HG03097 (cell line): ENCODE measurements around the gene PLEKHA7.
A peak's percentile ranks its signal among the peaks of the same experiment; 100 is the strongest.
"Not testable (repeated sequence)": the region's sequence is repeated elsewhere in the genome, so short reads cannot be mapped to it uniquely, and the experiment has no call there.

Source experiments
- ATAC-seq: cut with Tn5 transposase; IDR thresholded peaks from one replicate; pipeline ENCODE4 v1.9.1; 2021; ENCODE audit not compliant: unreplicated experiment, low FRiP score

Gene PLEKHA7

DNA sequence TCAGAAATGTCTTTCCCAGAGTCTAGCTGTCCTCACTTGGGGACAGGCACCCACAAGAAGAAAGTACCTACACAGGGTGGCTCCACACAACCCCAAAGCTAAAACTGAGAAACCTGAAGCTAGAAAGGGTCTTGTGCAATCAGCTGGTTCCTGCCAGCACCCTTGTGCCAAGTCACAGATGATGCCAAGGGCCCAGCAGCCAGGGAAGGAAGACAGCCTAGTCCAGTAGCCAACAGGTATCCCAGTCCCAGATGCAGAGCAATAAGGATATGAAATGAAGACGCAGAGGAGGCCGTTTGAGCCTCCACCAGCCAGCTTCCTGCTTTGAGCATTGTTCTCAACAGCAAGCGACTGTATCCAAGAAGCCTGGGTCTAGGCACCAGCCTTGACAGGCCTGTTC, 6.1 kb downstream of the PLEKHA7 start:
- no peak for ATAC-seq

DNA sequence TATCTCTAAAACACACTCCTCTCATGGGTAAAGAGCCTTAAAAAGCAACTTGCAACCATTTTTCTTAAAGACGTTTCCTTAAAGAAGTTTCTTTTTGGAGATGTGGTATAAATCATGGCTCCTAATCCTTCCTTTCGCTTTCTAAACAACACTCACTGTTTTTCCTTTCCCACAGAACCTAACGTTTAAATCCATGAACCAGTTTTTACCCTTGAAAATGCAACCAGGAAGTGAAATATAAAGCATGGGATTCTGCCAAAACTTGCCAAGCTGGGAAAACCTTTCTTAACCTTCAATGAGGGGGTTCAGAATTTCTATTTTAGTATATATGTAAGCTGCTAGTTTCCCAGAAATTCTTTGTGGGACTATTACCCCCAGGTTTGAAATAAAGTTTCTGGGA, 8.6 kb downstream of the PLEKHA7 start:
- no peak for ATAC-seq

DNA sequence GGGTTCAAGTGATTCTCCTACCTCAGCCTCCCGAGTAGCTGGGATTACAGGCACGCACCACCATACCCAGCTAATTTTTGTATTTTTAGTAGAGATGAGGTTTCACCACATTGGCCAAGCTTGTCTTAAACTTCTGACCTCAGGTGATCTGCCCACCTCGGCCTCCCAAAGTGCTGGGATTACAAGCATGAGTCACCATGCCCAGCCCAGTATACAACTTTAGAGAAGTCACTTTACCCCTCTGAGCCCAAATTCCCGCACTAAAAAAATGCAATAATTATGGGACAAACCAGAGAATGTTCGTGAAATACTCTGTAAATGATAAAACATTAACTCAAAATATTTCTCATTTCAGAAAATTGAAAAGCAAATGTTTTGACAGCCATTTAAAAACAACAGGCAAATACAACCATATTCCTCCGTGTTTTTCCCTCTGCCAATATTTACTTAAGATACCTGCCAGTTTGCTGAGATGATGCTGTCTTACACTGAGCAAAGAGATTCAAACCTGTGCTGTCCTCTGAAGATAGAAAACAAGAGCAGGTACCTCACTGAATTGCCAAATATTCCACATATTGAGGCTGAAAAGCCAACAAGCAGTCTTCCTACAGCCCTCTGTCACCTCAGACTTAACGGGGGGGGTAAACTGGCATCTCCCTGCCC, 9.6 kb downstream of the PLEKHA7 start:
- no peak for ATAC-seq

DNA sequence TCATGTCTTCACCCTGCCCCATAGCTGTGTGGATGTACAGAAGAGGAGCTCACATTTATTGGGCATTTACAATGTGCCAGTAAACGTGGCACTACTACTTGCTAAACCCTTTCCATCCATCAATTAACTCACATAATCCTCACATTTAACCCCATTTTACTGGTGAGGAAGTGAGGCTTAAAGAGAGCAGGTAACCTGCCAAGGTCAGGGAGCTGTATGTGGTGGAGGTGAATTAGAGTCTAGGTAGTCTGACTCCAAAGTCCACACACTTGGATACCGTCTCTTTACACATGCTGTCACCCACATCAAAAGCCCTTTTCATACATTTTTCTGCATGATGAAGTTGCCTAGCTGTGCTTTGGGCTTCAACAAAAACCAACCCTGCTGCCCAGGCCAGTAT, 10.8 kb downstream of the PLEKHA7 start:
- ATAC-seq = no peak

DNA sequence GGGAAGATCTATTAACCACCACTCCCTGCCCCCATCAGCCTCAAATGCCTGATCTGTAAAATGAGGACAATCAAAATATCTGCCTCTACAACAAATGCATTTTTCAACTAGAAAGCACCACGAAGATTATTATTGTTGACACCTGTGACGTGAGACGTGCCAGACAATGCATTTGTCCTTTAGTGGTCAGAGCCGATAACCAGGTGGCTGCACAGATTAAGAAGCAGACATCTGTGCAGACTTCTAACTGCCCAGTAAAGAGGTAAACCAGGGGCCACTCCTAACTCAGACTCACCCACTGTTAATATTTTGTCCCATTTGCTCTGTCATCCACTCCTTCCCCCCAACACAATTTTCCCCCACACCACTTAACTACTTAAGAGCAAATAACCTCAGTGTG, 11.7 kb downstream of the PLEKHA7 start:
- no peak for ATAC-seq

DNA sequence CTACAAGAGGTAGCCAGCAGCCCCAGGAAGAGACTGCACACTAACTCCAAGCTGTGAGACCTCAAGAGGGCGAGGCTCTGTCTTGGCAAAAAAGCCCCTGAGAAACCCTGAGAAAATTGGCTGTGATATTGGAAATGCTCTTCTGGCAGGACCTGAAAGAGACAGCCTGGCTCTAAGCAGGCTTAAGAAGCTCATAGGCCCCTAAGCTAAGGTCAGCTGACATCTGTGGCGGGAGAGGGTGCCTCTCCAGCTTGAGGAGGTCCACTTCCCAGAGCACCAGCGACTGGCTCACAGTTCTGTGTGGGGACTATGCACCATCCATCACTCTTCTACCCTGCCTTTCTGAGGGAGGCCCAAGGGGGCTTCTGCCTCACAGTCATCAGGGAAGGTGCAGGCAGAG, 12.4 kb downstream of the PLEKHA7 start:
- no peak for ATAC-seq

DNA sequence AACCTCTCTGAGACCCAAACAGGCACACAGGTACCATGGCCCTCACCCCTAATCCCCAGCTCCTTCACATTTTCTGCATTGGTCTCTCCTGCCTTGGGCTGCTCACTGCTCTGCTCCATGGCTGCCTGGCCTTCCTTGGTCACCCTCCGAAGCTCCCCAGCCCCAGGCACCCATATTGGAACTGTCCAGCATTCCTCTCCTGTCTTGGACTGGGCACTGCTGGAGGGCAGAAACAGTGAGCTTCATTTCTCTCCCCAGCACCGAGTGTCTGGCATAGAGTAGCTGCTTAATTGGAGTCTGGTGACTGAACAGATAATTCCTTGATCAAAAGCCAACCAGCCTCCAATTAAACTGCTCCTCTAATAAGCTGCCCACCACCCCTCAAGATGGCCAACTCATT, 13.2 kb downstream of the PLEKHA7 start:
- ATAC-seq = no peak

DNA sequence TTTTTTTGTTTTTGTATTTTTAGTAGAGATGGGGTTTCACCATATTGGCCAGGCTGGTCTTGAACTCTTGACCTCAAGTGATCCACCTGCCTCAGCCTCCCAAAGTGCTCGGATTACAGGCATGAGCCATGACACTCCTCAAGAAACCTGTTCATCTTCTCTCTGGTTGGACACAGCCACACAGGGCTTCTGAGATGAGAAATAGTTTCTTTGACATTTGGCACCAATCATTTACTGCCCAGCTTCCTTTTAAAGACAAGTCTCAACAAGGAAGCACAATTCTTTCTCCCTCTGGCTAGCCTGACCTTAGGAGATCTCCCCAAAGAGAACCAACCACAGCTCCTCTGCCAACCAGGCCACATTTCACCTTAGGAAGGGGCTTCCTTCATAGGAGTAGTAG, 14.0 kb downstream of the PLEKHA7 start:
- not testable (repeated sequence) for ATAC-seq

DNA sequence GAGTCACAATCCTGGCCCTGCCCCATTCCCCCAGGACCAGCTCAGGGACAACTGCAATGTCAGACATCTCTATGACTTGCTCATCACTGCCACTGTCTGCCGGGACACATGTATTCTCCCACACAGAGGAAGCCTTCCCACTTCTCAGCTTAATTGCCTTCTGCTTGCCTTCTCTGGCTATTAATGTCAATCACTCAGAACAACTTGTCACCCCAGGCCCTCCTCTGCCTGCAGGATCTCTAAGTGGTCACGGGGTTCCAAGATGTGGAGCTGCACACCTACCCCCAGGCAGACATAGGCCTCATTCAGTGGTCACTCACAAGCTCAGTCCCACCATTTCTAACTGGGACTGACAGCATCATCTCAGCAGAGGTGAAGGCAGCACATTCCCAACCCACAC, 15.1 kb downstream of the PLEKHA7 start:
- ATAC-seq = no peak

DNA sequence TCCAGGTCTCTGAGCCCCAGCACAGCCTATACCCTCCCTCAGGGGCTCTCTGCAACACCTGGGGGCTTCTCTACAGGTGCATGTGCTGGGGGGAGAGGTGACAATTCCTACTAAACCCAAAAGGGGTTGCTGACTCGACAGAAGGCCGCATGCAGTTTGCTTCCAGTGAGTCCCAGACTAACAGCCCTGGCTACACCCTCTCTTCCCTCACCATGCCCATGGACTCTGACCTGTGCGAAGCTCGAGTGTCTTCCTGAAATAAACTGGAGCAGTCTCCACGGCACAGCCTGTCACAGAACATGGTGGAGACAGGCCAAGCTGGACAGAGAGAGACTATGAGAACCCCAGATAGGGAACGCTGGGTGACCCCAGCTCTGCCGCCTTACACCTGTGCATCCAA, 16.6 kb downstream of the PLEKHA7 start:
- ATAC-seq = no peak

DNA sequence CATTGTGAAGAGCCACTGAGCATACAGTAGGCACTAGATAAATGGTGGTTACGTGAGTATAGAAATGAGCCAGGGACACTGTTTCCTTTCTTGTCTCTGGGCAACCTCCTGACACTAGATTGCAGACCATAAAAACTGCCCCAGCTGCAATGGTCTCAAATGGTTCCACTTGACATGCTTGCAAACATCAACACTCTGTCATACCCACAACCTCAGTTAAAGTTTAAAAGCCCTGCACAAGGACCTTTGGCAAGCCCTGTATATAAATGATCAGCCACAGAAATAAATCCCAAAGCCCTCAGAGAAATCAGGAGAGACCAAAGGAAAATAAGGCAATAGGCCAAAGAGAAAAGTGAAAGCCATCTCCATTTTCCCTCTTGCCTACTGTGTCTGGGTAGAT, 20.7 kb downstream of the PLEKHA7 start:
- no peak for ATAC-seq

DNA sequence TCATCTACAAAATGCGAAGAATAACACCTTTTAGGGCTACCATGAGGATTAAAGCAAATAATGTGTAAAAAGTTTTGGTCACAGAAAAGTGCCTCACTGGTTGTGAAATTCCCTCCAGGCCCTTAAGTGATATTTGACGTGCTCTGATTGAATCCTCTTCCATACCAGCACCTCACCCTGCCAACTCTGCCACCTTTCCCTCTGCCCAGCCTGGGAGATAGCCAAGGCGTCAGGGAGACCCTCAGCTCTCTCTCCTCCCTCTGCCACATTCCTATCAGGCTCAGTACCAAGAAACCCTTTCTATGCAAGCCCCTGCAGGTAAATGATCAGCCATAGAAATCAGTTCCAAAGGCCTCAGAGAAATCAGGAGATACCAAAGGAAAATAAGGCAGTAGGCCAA, 21.4 kb downstream of the PLEKHA7 start:
- ATAC-seq = no peak

DNA sequence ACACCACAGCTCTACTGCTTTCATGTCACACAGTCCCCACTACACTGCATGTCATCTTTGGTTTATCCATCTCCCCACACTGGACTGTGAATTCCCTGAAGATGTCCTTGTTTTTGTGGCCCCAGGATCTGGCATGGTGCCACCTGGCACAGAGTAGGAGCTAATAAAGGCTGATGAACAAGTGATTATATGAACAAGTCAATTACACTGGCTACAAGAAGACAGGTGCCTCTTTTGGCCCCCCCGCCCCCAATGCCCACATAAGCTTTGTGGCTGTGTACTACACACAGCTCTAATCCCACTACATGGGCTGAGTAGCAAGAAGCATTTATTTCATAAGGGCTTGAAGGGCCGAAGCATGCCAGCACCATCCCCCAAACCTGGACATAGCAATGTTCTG, 24.7 kb downstream of the PLEKHA7 start:
- no peak for ATAC-seq

DNA sequence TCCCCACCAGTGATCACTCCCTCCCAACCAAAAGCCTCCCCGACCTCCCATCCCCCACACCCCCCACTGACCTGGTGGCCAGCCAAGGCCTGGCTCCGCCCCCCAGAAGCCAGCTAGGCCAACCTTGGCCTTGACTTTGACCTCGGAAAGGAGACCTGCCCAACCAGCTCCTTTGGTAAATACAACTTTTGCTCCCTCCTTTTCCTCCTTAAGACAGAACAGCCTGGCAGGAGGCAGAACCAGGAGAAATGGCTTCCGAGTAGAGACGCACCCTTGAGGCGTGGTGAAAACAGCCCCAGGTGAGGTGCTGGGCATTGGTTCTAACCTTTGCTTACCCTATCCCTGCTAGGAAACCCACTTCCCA, 27.0 kb downstream of the PLEKHA7 start:
- no peak for ATAC-seq

DNA sequence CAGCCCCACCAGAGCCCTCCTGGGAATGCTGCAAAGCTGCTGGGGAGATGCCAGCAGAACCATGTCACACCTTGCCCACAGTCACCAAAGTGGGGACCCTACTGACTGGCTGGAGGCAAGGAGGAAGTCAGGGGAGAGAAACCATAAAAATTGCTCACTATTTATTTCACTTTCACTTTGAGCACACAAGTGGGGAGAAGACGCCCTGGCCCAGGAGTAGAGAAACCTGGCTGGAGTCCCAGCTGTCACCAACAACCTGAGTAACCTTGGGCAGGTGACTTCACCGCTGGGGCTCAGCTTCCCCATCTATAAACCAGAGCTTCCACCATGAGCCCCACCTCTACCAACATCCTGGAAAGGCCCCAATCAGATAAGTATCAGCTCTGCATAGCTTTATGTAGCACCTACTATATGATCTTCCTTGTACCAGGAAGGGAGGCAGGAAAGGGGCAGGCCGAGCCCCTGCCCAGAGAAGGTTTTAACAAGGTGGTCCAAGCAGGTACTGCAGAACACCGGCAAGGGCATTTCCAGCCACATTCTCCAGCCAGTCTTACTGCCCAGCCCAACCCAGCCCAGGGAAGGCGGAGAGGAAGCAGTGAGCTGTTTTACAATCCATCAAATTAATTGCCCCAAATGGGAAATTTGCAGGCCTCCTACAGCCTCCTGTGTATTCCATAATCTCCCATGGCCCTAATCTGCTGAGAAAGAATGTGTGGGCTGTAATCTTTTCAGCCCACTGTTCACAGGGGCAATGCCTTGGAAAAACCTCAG, 27.6 kb downstream of the PLEKHA7 start:
- peak; percentile 97 for ATAC-seq

DNA sequence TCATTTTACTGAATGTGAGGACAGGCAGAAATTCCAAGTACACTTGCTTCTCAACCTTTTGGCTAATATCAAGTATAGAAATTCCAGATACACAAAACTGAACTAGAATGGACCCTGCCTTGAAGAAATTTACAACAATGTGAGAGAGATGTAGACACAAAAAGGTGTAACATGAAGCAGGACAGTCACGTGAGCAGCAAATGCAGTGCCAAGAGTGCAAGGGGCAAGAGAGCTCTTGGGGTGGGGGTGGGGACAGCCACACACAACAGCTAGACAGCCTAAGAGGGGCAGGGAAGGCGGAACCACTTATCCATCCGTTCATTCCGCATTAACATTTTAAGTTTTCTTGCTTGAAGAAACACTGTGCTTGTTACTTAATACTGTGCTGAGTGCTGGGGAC, 28.9 kb downstream of the PLEKHA7 start:
- ATAC-seq = no peak

DNA sequence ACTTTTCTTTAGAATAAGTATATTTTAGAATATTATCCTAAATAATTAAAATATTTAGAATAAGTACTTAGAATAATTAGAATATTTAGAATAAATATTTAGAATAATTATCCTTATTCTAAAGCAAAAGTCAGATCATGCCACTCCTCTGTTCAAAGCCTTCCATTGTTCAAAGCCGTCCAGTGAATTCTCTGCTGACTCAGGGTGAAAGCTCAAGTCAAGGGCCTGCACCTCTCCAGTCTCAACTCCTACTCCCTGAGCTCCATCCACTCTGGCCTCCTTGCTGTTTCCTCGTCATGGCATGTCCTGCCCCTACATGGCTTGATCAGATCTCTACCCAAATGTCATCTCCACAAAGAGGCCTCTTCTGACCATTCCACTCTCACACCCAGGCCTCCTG, 30.0 kb downstream of the PLEKHA7 start:
- ATAC-seq = no peak

DNA sequence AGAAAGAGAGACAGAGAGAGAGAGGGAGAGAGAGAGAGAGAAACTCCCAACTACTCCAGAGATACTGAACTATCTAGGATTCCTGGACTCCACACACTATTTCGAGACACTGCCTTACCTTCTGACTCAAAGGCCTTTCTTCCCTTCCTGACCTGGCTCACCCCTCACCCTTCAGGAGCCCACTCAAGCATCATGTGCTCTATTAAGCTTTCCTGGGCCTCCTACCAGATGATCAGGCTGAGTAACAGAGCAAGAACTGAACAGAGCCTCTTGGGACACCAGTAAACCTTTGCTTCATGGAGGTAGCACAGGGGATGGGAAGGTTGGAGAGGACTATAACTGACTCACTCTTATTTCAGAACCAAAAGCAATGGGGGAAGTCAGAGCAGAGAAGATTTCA, 31.4 kb downstream of the PLEKHA7 start:
- ATAC-seq = no peak

DNA sequence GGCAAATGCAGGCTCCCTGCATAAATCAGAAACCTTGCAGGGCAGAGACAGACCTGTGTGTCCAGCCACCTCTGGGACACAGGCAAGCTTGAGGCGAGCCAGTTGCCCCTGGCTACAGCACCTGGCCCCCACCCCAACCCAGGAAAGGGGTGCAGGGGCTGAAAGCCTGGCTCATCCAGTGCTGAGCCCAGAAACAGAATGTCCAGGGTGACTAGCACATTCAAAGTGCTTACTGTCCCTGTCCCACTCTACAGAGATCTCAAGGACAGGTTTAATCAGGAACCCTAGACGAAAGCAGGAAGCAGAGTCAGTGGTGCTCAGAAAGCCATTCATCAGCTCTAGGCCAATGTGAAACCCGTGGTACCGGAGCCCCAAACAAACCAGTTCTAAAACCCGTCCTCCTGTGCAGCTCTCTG, 31.9 kb downstream of the PLEKHA7 start:
- ATAC-seq = no peak

DNA sequence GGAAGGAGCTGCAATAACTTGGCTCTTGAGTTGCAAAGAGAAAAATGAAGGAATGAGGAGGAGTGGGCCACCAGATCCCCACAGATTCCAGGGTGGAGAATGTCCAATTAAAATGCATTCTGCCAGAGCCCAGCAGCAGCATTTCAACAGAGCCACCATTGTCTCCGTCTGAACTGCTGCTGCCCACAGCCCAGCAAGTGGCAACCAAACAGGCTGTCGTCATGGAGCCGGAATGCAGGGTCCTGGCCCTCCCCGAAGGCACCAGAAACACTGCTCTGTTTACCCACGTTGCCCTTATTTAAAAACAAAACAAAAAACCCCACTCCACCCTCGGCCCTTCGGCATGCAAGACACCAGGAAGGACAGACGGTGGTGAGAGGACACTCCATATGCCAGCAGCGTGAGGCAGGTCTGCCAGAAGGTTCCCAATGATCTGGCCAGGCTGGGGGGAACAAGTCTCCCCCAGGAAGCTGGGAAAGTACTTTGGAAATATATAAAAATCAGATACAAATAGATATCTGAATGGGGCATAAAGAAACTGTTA, 32.5 kb downstream of the PLEKHA7 start:
- ATAC-seq = no peak

DNA sequence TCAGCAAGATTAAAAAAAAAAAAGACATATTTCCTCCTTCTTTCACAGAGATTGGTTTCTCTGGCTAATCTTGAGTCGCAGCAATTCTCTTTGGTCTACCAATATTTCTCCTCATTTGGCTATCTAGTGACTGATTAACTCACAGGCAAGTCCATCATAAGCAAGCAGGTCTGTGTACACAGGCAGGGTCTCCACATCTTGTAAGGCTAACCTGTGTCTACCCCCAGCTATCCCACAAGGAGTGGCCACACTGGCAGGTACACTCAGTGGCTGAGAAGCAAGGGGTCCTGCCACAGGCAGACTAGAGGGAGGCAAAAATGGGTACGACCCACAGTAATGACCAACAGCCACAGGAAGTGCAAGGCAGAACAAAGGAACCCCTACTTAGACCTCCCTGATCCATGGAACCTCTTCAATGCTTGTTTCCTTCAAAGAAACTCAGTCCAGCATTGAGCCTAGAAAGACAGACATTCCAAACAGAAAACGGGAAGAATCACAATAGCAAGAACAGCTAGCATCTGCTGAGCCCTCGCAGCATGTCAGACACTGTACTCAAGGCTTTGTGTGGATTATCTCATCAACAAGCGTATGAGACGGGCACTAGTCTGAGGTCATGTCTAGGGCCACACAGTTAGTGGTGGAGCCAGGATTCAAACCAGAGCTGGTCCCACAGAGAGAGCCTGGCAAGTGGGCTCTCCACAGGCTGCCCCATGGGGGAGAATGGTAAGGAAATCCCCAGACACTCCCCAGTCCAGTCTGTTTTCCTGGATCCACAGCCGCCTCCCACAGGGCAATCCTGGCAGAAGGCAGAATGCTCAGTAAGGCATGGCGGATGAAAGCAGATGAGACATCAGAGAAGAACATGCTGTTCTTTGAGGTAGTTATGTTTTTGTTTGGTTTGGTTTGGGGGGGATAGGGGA, 34.3 kb downstream of the PLEKHA7 start:
- ATAC-seq = no peak
